H9 (cell line): Measurements from ENCODE around the gene APOL4. TPM values are rescaled to one million over a fixed set of nuclear protein-coding genes. Genes with fewer than 3 reads are reported as not detected.

Experiments used
- DNase-seq: peaks from one replicate; pipeline ENCODE4 v3.0.0-alpha.2; 2017
- H2AFZ ChIP-seq: one replicate; pipeline ENCODE4 v1.6.1; 2013; ENCODE audit warnings: mild to moderate bottlenecking, low read length, control low read depth, moderate library complexity
- H2AK5ac ChIP-seq: 2 replicates; pipeline ENCODE4 v1.6.1; 2013; ENCODE audit warnings: low read length, control low read depth, mixed read lengths; ENCODE audit not compliant: insufficient read length
- H2BK120ac ChIP-seq: one replicate; pipeline ENCODE4 v1.6.1; 2013; ENCODE audit warnings: low read depth, mild to moderate bottlenecking, low read length, control low read depth, inconsistent platforms; ENCODE audit not compliant: poor library complexity, severe bottlenecking
- H2BK12ac ChIP-seq: 2 replicates; pipeline ENCODE4 v1.6.1; 2013; ENCODE audit warnings: low read length, control low read depth, mixed read lengths, low read depth; ENCODE audit not compliant: insufficient read length
- H2BK15ac ChIP-seq: 2 replicates; pipeline ENCODE4 v1.6.1; 2013; ENCODE audit warnings: low read depth, low read length, control low read depth
- H2BK20ac ChIP-seq: one replicate; pipeline ENCODE4 v1.6.1; 2013; ENCODE audit warnings: low read depth, mild to moderate bottlenecking, low read length, control low read depth, inconsistent platforms; ENCODE audit not compliant: poor library complexity, severe bottlenecking
- H2BK5ac ChIP-seq: 2 replicates; pipeline ENCODE4 v1.6.1; 2013; ENCODE audit warnings: low read length, control low read depth, mixed read lengths; ENCODE audit not compliant: insufficient read length
- H3K14ac ChIP-seq: 2 replicates; pipeline ENCODE4 v1.6.1; 2013; ENCODE audit warnings: low read length, control low read depth; ENCODE audit not compliant: insufficient read depth
- H3K18ac ChIP-seq: 2 replicates; pipeline ENCODE4 v1.6.1; 2013; ENCODE audit warnings: low read depth, mild to moderate bottlenecking, mixed read lengths, low read length, control low read depth; ENCODE audit not compliant: insufficient read length
- H3K23ac ChIP-seq: 2 replicates; pipeline ENCODE4 v1.6.1; 2013; ENCODE audit warnings: low read length, control low read depth, mixed read lengths, low read depth; ENCODE audit not compliant: insufficient read length
- H3K23me2 ChIP-seq: 2 replicates; pipeline ENCODE4 v1.6.1; 2013; ENCODE audit warnings: low read depth, mild to moderate bottlenecking, mixed read lengths, low read length, control low read depth; ENCODE audit not compliant: insufficient read length, poor library complexity, severe bottlenecking
- H3K27ac ChIP-seq: 2 replicates; pipeline ENCODE4 v1.5.1; 2013; ENCODE audit warnings: low read length, control low read depth, mixed read lengths, low read depth; ENCODE audit not compliant: insufficient read length
- H3K27me3 ChIP-seq: 2 replicates; pipeline ENCODE4 v1.6.1; 2013; ENCODE audit warnings: low read length, control low read depth, inconsistent platforms; ENCODE audit not compliant: insufficient read depth
- H3K4ac ChIP-seq: 2 replicates; pipeline ENCODE4 v1.6.1; 2013; ENCODE audit warnings: low read depth, mild to moderate bottlenecking, control low read depth, inconsistent platforms, low read length, moderate library complexity
- H3K4me1 ChIP-seq: 2 replicates; pipeline ENCODE4 v1.6.1; 2013; ENCODE audit warnings: low read length, control low read depth, inconsistent platforms; ENCODE audit not compliant: insufficient read depth
- H3K4me2 ChIP-seq: 2 replicates; pipeline ENCODE4 v1.6.1; 2013; ENCODE audit warnings: low read length, control low read depth, mixed read lengths; ENCODE audit not compliant: insufficient read length, insufficient read depth
- H3K56ac ChIP-seq: 2 replicates; pipeline ENCODE4 v1.6.1; 2013; ENCODE audit warnings: low read depth, mild to moderate bottlenecking, mixed read lengths, low read length, control low read depth; ENCODE audit not compliant: insufficient read length
- H3K79me1 ChIP-seq: 2 replicates; pipeline ENCODE4 v1.6.1; 2013; ENCODE audit warnings: low read depth, mild to moderate bottlenecking, moderate library complexity, low read length, control low read depth, inconsistent platforms; ENCODE audit not compliant: insufficient read depth, poor library complexity, severe bottlenecking
- H3K79me2 ChIP-seq: 2 replicates; pipeline ENCODE4 v1.6.1; 2013; ENCODE audit warnings: low read length, control low read depth, inconsistent platforms; ENCODE audit not compliant: insufficient read depth
- H3K9ac ChIP-seq: 2 replicates; pipeline ENCODE4 v1.6.1; 2013; ENCODE audit warnings: low read length, control low read depth, mixed read lengths; ENCODE audit not compliant: insufficient read length; ENCODE audit errors: extremely low read depth
- H3K9me3 ChIP-seq: one replicate; pipeline ENCODE4 v1.6.1; 2013; ENCODE audit warnings: low read depth, low read length, inconsistent platforms; ENCODE audit not compliant: control insufficient read depth
- H3T11ph ChIP-seq: one replicate; pipeline ENCODE4 v1.6.1; 2013; ENCODE audit warnings: mild to moderate bottlenecking, low read length, control low read depth, inconsistent platforms
- H4K20me1 ChIP-seq: one replicate; pipeline ENCODE4 v1.6.1; 2013; ENCODE audit not compliant: control insufficient read depth, insufficient read length, insufficient read depth
- H4K5ac ChIP-seq: 2 replicates; pipeline ENCODE4 v1.6.1; 2013; ENCODE audit warnings: low read depth, mild to moderate bottlenecking, mixed read lengths, low read length, control low read depth; ENCODE audit not compliant: insufficient read length
- H4K8ac ChIP-seq: replicated peaks from 2 replicates; pipeline ENCODE4 v1.6.1; 2013; ENCODE audit warnings: low read length, control low read depth, mixed read lengths, low read depth; ENCODE audit not compliant: insufficient read length
- H4K91ac ChIP-seq: 2 replicates; pipeline ENCODE4 v1.6.1; 2013; ENCODE audit warnings: low read depth, mild to moderate bottlenecking, moderate library complexity, mixed read lengths, low read length, control low read depth; ENCODE audit not compliant: insufficient read length
- H3K27ac Mint-ChIP-seq, 3 experiments: 2 replicates in 2 of 3; 3 replicates in 1 of 3; pipeline ENCODE4 v1.8.0; 2020 to 2021; ENCODE audit warnings: mixed read lengths in 3 of 3, mild to moderate bottlenecking in 1 of 3, moderate library complexity in 1 of 3
- H3K27me3 Mint-ChIP-seq: 2 replicates; pipeline ENCODE4 v1.8.0; 2021; ENCODE audit warnings: low read depth, mild to moderate bottlenecking, moderate library complexity, mixed read lengths
- H3K36me3 Mint-ChIP-seq, 3 experiments: 2 replicates in 2 of 3; 3 replicates in 1 of 3; pipeline ENCODE4 v1.8.0; 2020 to 2021; ENCODE audit warnings: low read depth in 3 of 3, mixed read lengths in 3 of 3; ENCODE audit not compliant: insufficient read depth in 1 of 3
- H3K4me1 Mint-ChIP-seq, 2 experiments: 2 replicates each; pipeline ENCODE4 v1.8.0; 2020; ENCODE audit warnings: mixed read lengths in 2 of 2
- H3K4me3 Mint-ChIP-seq, 2 experiments: 2 replicates in 1 of 2; 3 replicates in 1 of 2; pipeline ENCODE4 v1.8.0; 2020 to 2021; ENCODE audit warnings: mild to moderate bottlenecking in 2 of 2, mixed read lengths in 2 of 2, moderate library complexity in 1 of 2
- H3K9me3 Mint-ChIP-seq, 2 experiments: 2 replicates in 1 of 2; 3 replicates in 1 of 2; pipeline ENCODE4 v1.8.0; 2020; ENCODE audit warnings: mild to moderate bottlenecking in 2 of 2, mixed read lengths in 2 of 2, moderate library complexity in 1 of 2
- WGBS: extraction: QIAGEN DNeasy Blood & Tissue Kit; methylation state at CpG from one replicate; pipeline ENCODE4 v1.1.7; 2013; ENCODE audit warnings: missing lambda C conversion rate, low lambda C conversion rate, mixed read lengths; ENCODE audit not compliant: insufficient read length; ENCODE audit errors: extremely low coverage; 5-methylcytosine and 5-hydroxymethylcytosine counted together
- total RNA-seq: library from RNA; stranded (reverse); gene quantifications from 2 replicates; pipeline ENCODE4 v1.2.1, GENCODE V29; 2021
- TF ChIP-seq, protein P1 (sequence below): fragments of 200-600 bp; sonication (generic); conservative IDR thresholded peaks from 3 replicates; pipeline ENCODE4 v1.8.0; 2021; ENCODE audit warnings: antibody characterized with exemption, mild to moderate bottlenecking

APOL4 gene
- total RNA-seq, 1 experiment from 2014 or later = not detected

- Histone ChIP-seq H3K23me2 (no peaks in the 10 kb centered on the region), H2BK20ac (no peak overlapping the region), H3K4me2 (no peak overlapping the region), H2BK12ac (no peak overlapping the region), H3K56ac (no peak overlapping the region), H4K20me1 (no peaks in the 10 kb centered on the region), H3K4ac (no peak overlapping the region), H3K79me1 (no peaks in the 10 kb centered on the region), H3K27me3 (no peaks in the 10 kb centered on the region), H2AFZ (no peak overlapping the region), H4K91ac (no peak overlapping the region), H2AK5ac (no peak overlapping the region), H3K4me1 (no peaks in the 10 kb centered on the region), H3K14ac (no peak overlapping the region), H3K18ac (no peak overlapping the region), H3K79me2 (no peaks in the 10 kb centered on the region), H2BK120ac (no peak overlapping the region), H3T11ph (no peak overlapping the region), H3K9me3 (no peaks in the 10 kb centered on the region), H2BK5ac (no peak overlapping the region), H3K9ac (no peak overlapping the region), H2BK15ac (no peak overlapping the region), H4K5ac (no peak overlapping the region), H3K23ac (no peak overlapping the region), H4K8ac (no peak overlapping the region), H3K27ac (no peak overlapping the region)
- H3K27me3 Mint-ChIP-seq = peaks cover 2% of the 10 kb centered on the region; the same call in 1 of the 2 replicates
- DNase-seq = no peak
- WGBS = no CpG with 5 or more reads among the region's 9 CpGs
- peaks cover 7 to 15% of the 10 kb centered on the region in 2 experiments for H3K4me1 Mint-ChIP-seq
- TF ChIP-seq, protein P1, sequence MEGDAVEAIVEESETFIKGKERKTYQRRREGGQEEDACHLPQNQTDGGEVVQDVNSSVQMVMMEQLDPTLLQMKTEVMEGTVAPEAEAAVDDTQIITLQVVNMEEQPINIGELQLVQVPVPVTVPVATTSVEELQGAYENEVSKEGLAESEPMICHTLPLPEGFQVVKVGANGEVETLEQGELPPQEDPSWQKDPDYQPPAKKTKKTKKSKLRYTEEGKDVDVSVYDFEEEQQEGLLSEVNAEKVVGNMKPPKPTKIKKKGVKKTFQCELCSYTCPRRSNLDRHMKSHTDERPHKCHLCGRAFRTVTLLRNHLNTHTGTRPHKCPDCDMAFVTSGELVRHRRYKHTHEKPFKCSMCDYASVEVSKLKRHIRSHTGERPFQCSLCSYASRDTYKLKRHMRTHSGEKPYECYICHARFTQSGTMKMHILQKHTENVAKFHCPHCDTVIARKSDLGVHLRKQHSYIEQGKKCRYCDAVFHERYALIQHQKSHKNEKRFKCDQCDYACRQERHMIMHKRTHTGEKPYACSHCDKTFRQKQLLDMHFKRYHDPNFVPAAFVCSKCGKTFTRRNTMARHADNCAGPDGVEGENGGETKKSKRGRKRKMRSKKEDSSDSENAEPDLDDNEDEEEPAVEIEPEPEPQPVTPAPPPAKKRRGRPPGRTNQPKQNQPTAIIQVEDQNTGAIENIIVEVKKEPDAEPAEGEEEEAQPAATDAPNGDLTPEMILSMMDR = no peak
- H3K9me3 Mint-ChIP-seq = no peaks in the 10 kb centered on the region
- no peak overlapping the region for H3K4me3 Mint-ChIP-seq
- no peak overlapping the region for H3K27ac Mint-ChIP-seq
- peaks cover 10 to 51% (median 35%) of the 10 kb centered on the region in 3 experiments for H3K36me3 Mint-ChIP-seq
Observed at GRCh38 chr22:36227396-36227795, 25.8 kb upstream of the APOL4 start.
